IMR-90 (cell line): ENCODE measurements around the gene TIMM13. TPM values are rescaled to one million over a fixed set of nuclear protein-coding genes. Genes with fewer than 3 reads are reported as not detected.

ENCODE experiments used
- ATAC-seq: fragments of 200-7000 bp; cut with Tn5 transposase; 2 replicates; pipeline ENCODE4 v1.9.1; 2020; ENCODE audit warnings: low read depth, mild to moderate bottlenecking, moderate library complexity
- BruUV-seq: library from RNA; stranded (reverse); fragments of 400-500 nt; replicated peaks from 2 replicates; lab custom pipeline; 2021; lab: Mats Ljungman, UMichigan
- CTCF ChIA-PET: fragments of 300-600 bp; formaldehyde crosslinking; extraction: SDS; loops from one replicate; lab custom pipeline; 2021; ENCODE audit warnings: antibody characterized with exemption; lab: Yijun Ruan, JAX
- POLR2A ChIA-PET: fragments of 300-600 bp; sonication (Branson Sonifier 250); formaldehyde crosslinking; loops from one replicate; lab custom pipeline; 2022; ENCODE audit warnings: antibody characterized with exemption; ENCODE audit not compliant: unreplicated experiment; lab: Charles Lee
- DNase-seq: peaks from one replicate; pipeline ENCODE4 v3.0.0; 2013
- H2AFZ ChIP-seq: replicated peaks from 2 replicates; pipeline ENCODE3; 2013; ENCODE audit warnings: low read length, mild to moderate bottlenecking; ENCODE audit not compliant: poor library complexity
- H2AK5ac ChIP-seq: 2 replicates; pipeline ENCODE4 v1.6.1; 2013; ENCODE audit warnings: low read depth, low read length, inconsistent platforms
- H2AK9ac ChIP-seq: replicated peaks from 2 replicates; pipeline ENCODE3; 2013; ENCODE audit warnings: mild to moderate bottlenecking, low read depth, low read length, moderate library complexity; ENCODE audit not compliant: poor library complexity
- H2BK120ac ChIP-seq: 2 replicates; pipeline ENCODE4 v1.6.1; 2013; ENCODE audit warnings: low read depth, low read length, inconsistent platforms
- H2BK15ac ChIP-seq: 3 replicates; pipeline ENCODE4 v1.6.1; 2013; ENCODE audit warnings: low read depth, low read length, inconsistent platforms
- H2BK20ac ChIP-seq: 2 replicates; pipeline ENCODE4 v1.6.1; 2013; ENCODE audit warnings: low read depth, mild to moderate bottlenecking, inconsistent platforms, low read length, moderate library complexity
- H2BK5ac ChIP-seq: 2 replicates; pipeline ENCODE4 v1.6.1; 2013; ENCODE audit warnings: mild to moderate bottlenecking, low read depth, low read length, inconsistent platforms; ENCODE audit not compliant: poor library complexity, severe bottlenecking
- H3K14ac ChIP-seq: replicated peaks from 2 replicates; pipeline ENCODE4 v1.6.1; 2013; ENCODE audit warnings: low read depth, low read length, inconsistent platforms
- H3K18ac ChIP-seq: 2 replicates; pipeline ENCODE4 v1.6.1; 2013; ENCODE audit warnings: low read depth, low read length, control low read depth
- H3K23ac ChIP-seq: 2 replicates; pipeline ENCODE4 v1.6.1; 2013; ENCODE audit warnings: low read depth, low read length, inconsistent platforms
- H3K27ac ChIP-seq: 2 replicates; pipeline ENCODE4 v1.5.1; 2013; ENCODE audit warnings: mild to moderate bottlenecking, control low read depth, low read length; ENCODE audit not compliant: insufficient read depth
- H3K27me3 ChIP-seq: 2 replicates; pipeline ENCODE4 v1.6.1; 2013; ENCODE audit warnings: low read length; ENCODE audit not compliant: control insufficient read depth, insufficient read depth
- H3K36me3 ChIP-seq: 2 replicates; pipeline ENCODE4 v1.6.1; 2013; ENCODE audit warnings: low read length, mixed read lengths; ENCODE audit not compliant: control insufficient read depth, insufficient read depth
- H3K4ac ChIP-seq: 2 replicates; pipeline ENCODE4 v1.6.1; 2013; ENCODE audit warnings: low read depth, low read length, inconsistent platforms
- H3K4me1 ChIP-seq: 2 replicates; pipeline ENCODE4 v1.6.1; 2013; ENCODE audit warnings: low read length, mixed read lengths; ENCODE audit not compliant: control insufficient read depth, insufficient read depth
- H3K4me2 ChIP-seq: 2 replicates; pipeline ENCODE4 v1.6.1; 2013; ENCODE audit warnings: low read depth, mild to moderate bottlenecking, control low read depth, low read length, moderate library complexity
- H3K4me3 ChIP-seq: 2 replicates; pipeline ENCODE4 v1.5.1; 2013; ENCODE audit warnings: low read depth, mild to moderate bottlenecking, control low read depth, low read length, moderate library complexity; ENCODE audit not compliant: insufficient read depth
- H3K56ac ChIP-seq: 2 replicates; pipeline ENCODE4 v1.6.1; 2013; ENCODE audit warnings: low read length, inconsistent platforms; ENCODE audit not compliant: insufficient read depth; ENCODE audit errors: extremely low read depth
- H3K79me1 ChIP-seq, 2 experiments: 2 replicates each; pipeline ENCODE4 v1.6.1; 2013; ENCODE audit warnings: low read length in 2 of 2, inconsistent platforms in 1 of 2, low read depth in 1 of 2
- H3K9ac ChIP-seq: 2 replicates; pipeline ENCODE4 v1.6.1; 2013; ENCODE audit warnings: low read depth, low read length, control low read depth
- H3K9me1 ChIP-seq: 2 replicates; pipeline ENCODE4 v1.6.1; 2013; ENCODE audit warnings: low read length, inconsistent platforms; ENCODE audit not compliant: insufficient read depth
- H3K9me3 ChIP-seq: 2 replicates; pipeline ENCODE4 v1.6.1; 2013; ENCODE audit warnings: low read length; ENCODE audit not compliant: control insufficient read depth, insufficient read depth
- H4K20me1 ChIP-seq: 2 replicates; pipeline ENCODE4 v1.6.1; 2013; ENCODE audit warnings: low read length, inconsistent platforms; ENCODE audit not compliant: insufficient read depth
- H4K5ac ChIP-seq: 2 replicates; pipeline ENCODE4 v1.6.1; 2013; ENCODE audit warnings: mild to moderate bottlenecking, low read depth, low read length, control low read depth
- H4K8ac ChIP-seq, 2 experiments: 2 replicates each; pipeline ENCODE4 v1.6.1; 2013; ENCODE audit warnings: low read depth in 2 of 2, low read length in 2 of 2, control low read depth in 1 of 2, inconsistent platforms in 1 of 2
- H4K91ac ChIP-seq: 2 replicates; pipeline ENCODE4 v1.6.1; 2013; ENCODE audit warnings: low read depth, low read length, inconsistent platforms; ENCODE audit not compliant: insufficient read depth
- CHD1 ChIP-seq: IDR thresholded peaks from 2 replicates; pipeline ENCODE4 v1.6.1; 2012; ENCODE audit warnings: low read depth, low read length, improper control_type of control experiment
- CTCF ChIP-seq: conservative IDR thresholded peaks from 2 replicates; pipeline ENCODE4 v1.5.1; 2012; ENCODE audit warnings: mild to moderate bottlenecking, low read depth, low read length, improper control_type of control experiment
- POLR2A ChIP-seq: IDR thresholded peaks from 2 replicates; pipeline ENCODE4 v1.6.1; 2012; ENCODE audit warnings: mild to moderate bottlenecking, low read depth, low read length
- RFX5 ChIP-seq: IDR thresholded peaks from 2 replicates; pipeline ENCODE4 v1.8.0; 2012; ENCODE audit warnings: low read depth, mild to moderate bottlenecking, low read length, moderate library complexity
- USF2 ChIP-seq: fragments of 150-350 bp; IDR thresholded peaks from 2 replicates; pipeline ENCODE4 v1.6.1; 2017; ENCODE audit warnings: mild to moderate bottlenecking, antibody characterized with exemption, low read length, low read depth
- WGBS, 2 experiments: methylation state at CpG; one replicate each; pipeline versions ENCODE4 v1.1.5 to v1.1.7; 2013; ENCODE audit warnings: missing lambda C conversion rate in 2 of 2; ENCODE audit not compliant: insufficient read length in 1 of 2; ENCODE audit errors: extremely low coverage in 2 of 2; 5-methylcytosine and 5-hydroxymethylcytosine counted together
- dilution Hi-C: fragments of 300-500 bp; cut with HindIII; formaldehyde crosslinking; loops from one replicate; pipeline ENCODE4 v1.14.3; 2018; ENCODE audit warnings: low sequenced_read_pairs; ENCODE audit not compliant: unreplicated experiment
- in situ Hi-C: fragments of 300-500 bp; cut with MboI; formaldehyde crosslinking; loops from 3 replicates; pipeline ENCODE4 v1.14.3; 2019; ENCODE audit warnings: low sequenced_read_pairs, inconsistent platforms, mixed read lengths
- intact Hi-C: fragments of 100-400 bp; cut with micrococcal nuclease; formaldehyde crosslinking; loops from 2 replicates; pipeline ENCODE4 v1.10.0; 2022
- polyA plus RNA-seq, 3 experiments: library from polyadenylated mRNA; depleted of rRNA; stranded (reverse); fragments of >200 nt; gene quantifications; 2 replicates each; pipeline ENCODE4 v1.2.3, GENCODE V29; 2012; ENCODE audit warnings: low replicate concordance in 1 of 3
- total RNA-seq: library from RNA; depleted of rRNA; stranded (reverse); fragments of >200 nt; gene quantifications from 2 replicates; pipeline ENCODE4 v1.2.3, GENCODE V29; 2012

The TIMM13 gene
- total and polyA plus RNA-seq, 2 of the 4 experiments (the other 2 are of a cell fraction) = 21.0 to 62.3 TPM

GRCh38 chr19:2458054-2458453 lies 30.7 kb upstream of the TIMM13 start:
- Histone ChIP-seq H2BK20ac (no peak overlapping the region), H2BK5ac (no peak overlapping the region), H3K4ac (no peak overlapping the region), H4K8ac (no peak overlapping the region; a peak in 1 of 4 replicates), H2AK9ac (no peak overlapping the region), H3K18ac (no peak overlapping the region), H3K9me3 (no peaks in the 10 kb centered on the region), H3K79me1 (peaks cover 0 to 33% of the 10 kb centered on the region in 2 experiments; a peak in 2 of 4 replicates), H3K4me2 (no peak overlapping the region), H3K36me3 (no peaks in the 10 kb centered on the region), H4K91ac (no peak overlapping the region), H3K56ac (no peak overlapping the region), H2AFZ (no peak overlapping the region), H2BK120ac (no peak overlapping the region), H3K9me1 (0 out of 2 replicates have a peak, but pooled peaks cover 7% of the 10 kb centered on the region), H3K4me1 (peaks cover 3% of the 10 kb centered on the region; the same call in 1 of the 2 replicates), H3K14ac (no peak overlapping the region), H4K20me1 (peaks cover 28% of the 10 kb centered on the region), H3K23ac (no peak overlapping the region), H3K9ac (no peak overlapping the region), H3K4me3 (no peak overlapping the region), H4K5ac (no peak overlapping the region), H2AK5ac (no peak overlapping the region), H2BK15ac (no peak overlapping the region), H3K27me3 (no peaks in the 10 kb centered on the region), H3K27ac (no peak overlapping the region)
- intact Hi-C loops (no loop called here), dilution Hi-C loops (no loop called here), in situ Hi-C loops (no loop called here)
- no CpG with 5 or more reads among the region's 5 CpGs for WGBS, 2 experiments
- ATAC-seq (no peak), DNase-seq (no peak)
- ChIA-PET CTCF (no interaction called here), POLR2A (interaction anchor here (0.6 kb wide), 1 partner anchor 76 kb away, joined by 9 read pairs; no protein-coding TSS in a partner anchor)
- no TSS peak for BruUV-seq
- no peak for TF ChIP-seq RFX5
- no peak for TF ChIP-seq POLR2A
- no peak for TF ChIP-seq CHD1
- TF ChIP-seq USF2 = no peak
- no peak for TF ChIP-seq CTCF
